HUES48 (cell line): Measurements from ENCODE around the gene PLXNA3.

ENCODE experiments used
- H3K27ac ChIP-seq: one replicate; pipeline ENCODE4 v1.7.0; 2013; ENCODE audit warnings: low read depth, low read length, inconsistent platforms
- H3K27me3 ChIP-seq: 2 replicates; pipeline ENCODE4 v1.6.1; 2013; ENCODE audit warnings: mild to moderate bottlenecking, low read length; ENCODE audit not compliant: control insufficient read depth, insufficient read depth
- H3K36me3 ChIP-seq: 2 replicates; pipeline ENCODE4 v1.6.1; 2013; ENCODE audit warnings: low read length; ENCODE audit not compliant: control insufficient read depth, insufficient read depth
- H3K4me1 ChIP-seq: 2 replicates; pipeline ENCODE4 v1.6.1; 2013; ENCODE audit warnings: mild to moderate bottlenecking, low read length; ENCODE audit not compliant: control insufficient read depth, insufficient read depth
- H3K4me3 ChIP-seq: 2 replicates; pipeline ENCODE4 v1.5.1; 2013; ENCODE audit warnings: mild to moderate bottlenecking, low read depth, low read length
- H3K9ac ChIP-seq: 2 replicates; pipeline ENCODE4 v1.6.1; 2013; ENCODE audit warnings: mild to moderate bottlenecking, low read depth, low read length, moderate library complexity
- H3K9me3 ChIP-seq: 2 replicates; pipeline ENCODE4 v1.6.1; 2013; ENCODE audit warnings: low read length; ENCODE audit not compliant: control insufficient read depth, insufficient read depth

PLXNA3 gene

GRCh38 chrX:154470914-154471568, 13.0 kb downstream of the PLXNA3 start:
- Histone ChIP-seq H3K9ac (no peak overlapping the region), H3K27me3 (no peaks in the 10 kb centered on the region), H3K36me3 (peaks cover 27% of the 10 kb centered on the region), H3K27ac (no peak overlapping the region), H3K4me1 (no peaks in the 10 kb centered on the region), H3K9me3 (peaks cover 43% of the 10 kb centered on the region), H3K4me3 (no peak overlapping the region)

- Histone ChIP-seq H3K36me3 (peaks cover 27% of the 10 kb centered on the region), H3K9ac (no peak overlapping the region)
These were observed 14.0 kb downstream of the PLXNA3 start for GRCh38 chrX:154471839-154472684.

GRCh38 chrX:154472685-154473632, 14.9 kb downstream of the PLXNA3 start:
- Histone ChIP-seq H3K27ac (no peak overlapping the region), H3K36me3 (peaks cover 25% of the 10 kb centered on the region), H3K27me3 (no peaks in the 10 kb centered on the region)

More at GRCh38 chrX:154471839-154472684, 14.0 kb downstream of the PLXNA3 start:
- no peak overlapping the region for H3K4me3 ChIP-seq
- no peaks in the 10 kb centered on the region for H3K27me3 ChIP-seq
- H3K4me1 ChIP-seq, result no peaks in the 10 kb centered on the region
- H3K9me3 ChIP-seq, result peaks cover 41% of the 10 kb centered on the region
- no peak overlapping the region for H3K27ac ChIP-seq

GRCh38 chrX:154473683-154474082, 15.6 kb downstream of the PLXNA3 start:
- Histone ChIP-seq H3K9me3 (peaks cover 53% of the 10 kb centered on the region), H3K9ac (no peak overlapping the region), H3K27me3 (no peaks in the 10 kb centered on the region), H3K27ac (no peak overlapping the region), H3K36me3 (peaks cover 21% of the 10 kb centered on the region), H3K4me3 (no peak overlapping the region), H3K4me1 (no peaks in the 10 kb centered on the region)

More at GRCh38 chrX:154472685-154473632, 14.9 kb downstream of the PLXNA3 start:
- Histone ChIP-seq H3K9ac (no peak overlapping the region), H3K4me1 (no peaks in the 10 kb centered on the region), H3K4me3 (no peak overlapping the region), H3K9me3 (peaks cover 49% of the 10 kb centered on the region)

DNA sequence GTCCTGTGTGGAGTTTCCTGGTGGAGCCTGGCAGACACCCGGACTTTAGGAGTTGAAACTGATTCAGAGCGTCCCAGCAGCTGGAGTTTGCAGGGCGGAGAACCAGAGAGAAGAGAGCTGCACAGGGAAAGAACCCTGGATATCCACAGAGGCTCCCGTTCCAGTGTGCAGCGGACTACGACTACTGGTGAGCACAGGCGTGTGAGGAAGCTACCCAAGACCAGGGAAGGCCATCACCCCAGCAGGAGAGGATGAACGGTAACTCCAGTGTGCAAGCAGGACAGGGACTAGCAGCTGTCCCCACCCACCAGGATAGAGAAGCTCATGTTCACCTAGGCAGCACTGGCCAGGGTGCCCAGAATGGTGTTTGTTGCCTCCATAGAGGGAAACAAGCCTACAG, 18.7 kb downstream of the PLXNA3 start:
- H3K27ac ChIP-seq, result no peak overlapping the region
- H3K4me3 ChIP-seq, result no peak overlapping the region
- no peak overlapping the region for H3K9ac ChIP-seq
- no peaks in the 10 kb centered on the region for H3K4me1 ChIP-seq
- no peaks in the 10 kb centered on the region for H3K36me3 ChIP-seq
- H3K27me3 ChIP-seq, result no peaks in the 10 kb centered on the region
- H3K9me3 ChIP-seq, result peaks cover 30% of the 10 kb centered on the region

DNA sequence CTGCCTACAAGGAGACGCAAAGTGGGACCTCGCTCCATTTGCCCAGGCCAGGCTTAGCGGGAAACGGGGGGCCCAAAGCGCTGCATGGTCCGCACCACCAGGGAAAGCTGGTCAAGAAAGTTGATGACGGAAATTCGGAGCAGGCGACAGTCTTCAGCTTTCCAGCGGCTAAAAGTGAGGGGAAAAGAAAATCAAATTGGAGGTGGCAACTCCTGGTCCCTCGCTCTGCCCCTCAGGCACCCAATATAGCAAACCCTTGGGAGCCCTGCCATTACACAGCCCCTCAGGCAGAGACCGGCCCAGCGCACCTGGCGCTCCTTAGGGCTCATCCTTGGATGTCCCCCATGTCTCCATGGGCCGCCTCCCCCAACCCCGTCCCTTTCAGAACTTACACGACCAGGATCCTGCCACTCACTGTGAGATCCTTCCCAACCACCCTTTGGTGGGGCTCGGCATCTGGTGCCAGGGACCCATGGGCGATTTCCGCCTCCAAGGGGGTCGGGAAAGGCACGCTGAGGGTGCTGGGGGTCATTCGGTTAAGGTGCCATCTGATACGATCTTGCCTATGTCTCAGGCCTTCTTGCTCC, 19.9 kb downstream of the PLXNA3 start:
- H3K4me1 ChIP-seq, result no peaks in the 10 kb centered on the region
- no peaks in the 10 kb centered on the region for H3K36me3 ChIP-seq
- no peak overlapping the region for H3K27ac ChIP-seq
- peaks cover 32% of the 10 kb centered on the region; the same call in 1 of the 2 replicates for H3K9me3 ChIP-seq
- H3K9ac ChIP-seq, result no peak overlapping the region
- no peaks in the 10 kb centered on the region for H3K27me3 ChIP-seq
- peak overlapping the region; percentile 58 for H3K4me3 ChIP-seq

DNA sequence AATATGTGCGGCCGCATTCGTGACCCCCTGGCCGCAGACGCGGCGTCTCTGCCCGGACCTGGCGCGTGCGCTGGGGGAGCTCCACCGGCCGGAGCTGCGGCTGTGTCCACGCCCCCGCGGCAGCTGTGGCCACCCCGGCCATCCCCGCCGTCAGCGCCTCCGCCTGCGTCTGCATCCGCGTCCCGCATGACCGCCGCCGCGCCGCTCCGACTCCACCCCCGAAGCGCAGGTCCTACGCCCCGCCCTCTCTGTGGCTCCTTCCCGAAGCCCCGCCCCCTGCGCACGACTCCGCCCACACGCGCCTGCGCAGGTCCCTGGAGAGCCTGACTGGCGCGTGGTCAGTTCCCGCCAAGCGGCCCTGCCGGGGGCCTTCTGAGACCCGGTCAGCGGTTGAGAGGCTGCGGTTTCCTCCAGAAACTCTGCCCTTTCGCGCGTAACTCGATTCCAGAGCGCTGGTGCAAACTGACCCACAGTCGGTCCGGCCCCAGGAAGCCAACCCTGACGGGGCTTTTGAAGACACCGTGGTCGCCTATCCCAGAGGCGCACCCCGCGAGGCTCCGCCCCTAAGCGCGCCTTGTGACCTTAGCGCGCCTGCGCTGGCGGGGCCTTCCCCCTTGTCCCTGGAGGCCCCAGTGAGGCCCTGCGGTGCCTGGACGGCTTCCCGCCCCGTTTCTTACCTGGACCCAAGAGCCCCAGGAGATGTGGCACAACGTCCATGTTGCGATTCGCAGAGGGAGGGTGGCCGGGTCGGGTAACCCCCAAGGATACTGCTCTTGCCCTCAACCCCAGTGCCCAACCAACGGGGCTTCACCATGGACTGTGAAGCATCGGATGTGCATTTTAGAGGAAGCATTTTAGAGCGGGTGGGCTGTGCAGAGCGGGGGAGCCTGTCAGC, 20.9 kb downstream of the PLXNA3 start, which contains the start of gene LAGE3:
TSS of gene LAGE3 (minus strand) at position 554 of the 895 bp plus-strand sequence. CDS start at position 188, 366 bp downstream.
- peak within 1 kb of the TSS; percentile 58 for H3K4me3 ChIP-seq
- peak within 1 kb of the TSS; percentile 90 for H3K27ac ChIP-seq
- H3K27me3 ChIP-seq, result no peaks in the 10 kb centered on the region
- no peaks in the 10 kb centered on the region for H3K36me3 ChIP-seq
- peak within 1 kb of the TSS; percentile 79 for H3K9ac ChIP-seq
- no peaks in the 10 kb centered on the region for H3K4me1 ChIP-seq
- H3K9me3 ChIP-seq, result peaks cover 32% of the 10 kb centered on the region; the same call in 1 of the 2 replicates

GRCh38 chrX:154481195-154481594, 23.1 kb downstream of the PLXNA3 start:
- Histone ChIP-seq H3K27me3 (no peaks in the 10 kb centered on the region), H3K27ac (no peak overlapping the region), H3K4me3 (no peak overlapping the region), H3K9me3 (peaks cover 37% of the 10 kb centered on the region; the same call in 1 of the 2 replicates), H3K4me1 (no peaks in the 10 kb centered on the region), H3K36me3 (peaks cover 12% of the 10 kb centered on the region), H3K9ac (no peak overlapping the region)

DNA sequence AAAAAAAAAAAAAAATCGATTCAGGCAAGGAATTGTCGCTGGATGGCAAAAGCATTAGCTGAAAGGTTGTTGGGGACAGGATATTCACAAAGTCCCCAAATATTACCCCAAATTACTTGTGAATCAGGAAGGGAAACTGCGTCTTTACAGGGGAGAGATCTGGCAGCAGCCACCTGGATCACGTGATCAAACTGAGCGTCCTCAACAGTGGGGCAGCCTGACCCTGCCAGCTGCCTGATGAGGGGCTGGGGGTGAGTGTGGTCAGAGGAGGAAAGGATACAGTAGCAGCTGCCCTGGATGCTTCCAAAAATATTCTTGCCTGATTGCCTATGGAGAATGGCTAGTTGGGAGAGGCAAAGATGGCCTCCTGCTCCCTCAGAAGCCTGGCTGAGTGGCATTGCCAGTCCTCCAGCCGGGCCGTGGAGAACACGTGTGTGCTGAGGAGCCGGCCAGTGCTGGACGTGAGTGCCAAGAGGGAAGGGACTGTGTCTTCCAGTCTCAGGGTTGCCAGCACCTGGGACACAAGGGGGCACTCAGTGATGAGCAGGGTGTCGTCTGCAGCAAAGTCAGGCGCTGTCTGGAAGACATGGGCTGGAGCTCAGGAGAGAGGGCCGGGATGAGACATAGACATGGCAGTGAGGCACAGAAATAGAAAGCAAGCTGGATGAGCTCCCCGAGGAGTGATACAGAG, 24.0 kb downstream of the PLXNA3 start:
- no peaks in the 10 kb centered on the region for H3K27me3 ChIP-seq
- peaks cover 12% of the 10 kb centered on the region for H3K36me3 ChIP-seq
- peaks cover 29% of the 10 kb centered on the region; the same call in 1 of the 2 replicates for H3K9me3 ChIP-seq
- H3K4me3 ChIP-seq, result no peak overlapping the region
- H3K9ac ChIP-seq, result no peak overlapping the region
- H3K4me1 ChIP-seq, result no peaks in the 10 kb centered on the region
- no peak overlapping the region for H3K27ac ChIP-seq
